ENCODE results near the gene DNAJC10.
A peak's percentile ranks its signal among the peaks of the same experiment; 100 is the strongest.
"Not testable (repeated sequence)": the region's sequence is repeated elsewhere in the genome, so short reads cannot be mapped to it uniquely, and the experiment has no call there.

DNAJC10 gene, protein sequence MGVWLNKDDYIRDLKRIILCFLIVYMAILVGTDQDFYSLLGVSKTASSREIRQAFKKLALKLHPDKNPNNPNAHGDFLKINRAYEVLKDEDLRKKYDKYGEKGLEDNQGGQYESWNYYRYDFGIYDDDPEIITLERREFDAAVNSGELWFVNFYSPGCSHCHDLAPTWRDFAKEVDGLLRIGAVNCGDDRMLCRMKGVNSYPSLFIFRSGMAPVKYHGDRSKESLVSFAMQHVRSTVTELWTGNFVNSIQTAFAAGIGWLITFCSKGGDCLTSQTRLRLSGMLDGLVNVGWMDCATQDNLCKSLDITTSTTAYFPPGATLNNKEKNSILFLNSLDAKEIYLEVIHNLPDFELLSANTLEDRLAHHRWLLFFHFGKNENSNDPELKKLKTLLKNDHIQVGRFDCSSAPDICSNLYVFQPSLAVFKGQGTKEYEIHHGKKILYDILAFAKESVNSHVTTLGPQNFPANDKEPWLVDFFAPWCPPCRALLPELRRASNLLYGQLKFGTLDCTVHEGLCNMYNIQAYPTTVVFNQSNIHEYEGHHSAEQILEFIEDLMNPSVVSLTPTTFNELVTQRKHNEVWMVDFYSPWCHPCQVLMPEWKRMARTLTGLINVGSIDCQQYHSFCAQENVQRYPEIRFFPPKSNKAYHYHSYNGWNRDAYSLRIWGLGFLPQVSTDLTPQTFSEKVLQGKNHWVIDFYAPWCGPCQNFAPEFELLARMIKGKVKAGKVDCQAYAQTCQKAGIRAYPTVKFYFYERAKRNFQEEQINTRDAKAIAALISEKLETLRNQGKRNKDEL

GRCh38 chr2:182715892-182716649 is at the start of gene DNAJC10:
Gene DNAJC10, plus strand, starts transcription at chr2:182716257. Its CDS starts 1,830 bp downstream, at chr2:182718087.
- peak; percentile 76 to 77 for DNase-seq (ENCODE audit: low read depth in 2 of 2)

GRCh38 chr2:182666674-182667314 is 49.3 kb upstream of the DNAJC10 start:
- DNase-seq (ENCODE audit: low read depth in 2 of 2), result no peak

DNA sequence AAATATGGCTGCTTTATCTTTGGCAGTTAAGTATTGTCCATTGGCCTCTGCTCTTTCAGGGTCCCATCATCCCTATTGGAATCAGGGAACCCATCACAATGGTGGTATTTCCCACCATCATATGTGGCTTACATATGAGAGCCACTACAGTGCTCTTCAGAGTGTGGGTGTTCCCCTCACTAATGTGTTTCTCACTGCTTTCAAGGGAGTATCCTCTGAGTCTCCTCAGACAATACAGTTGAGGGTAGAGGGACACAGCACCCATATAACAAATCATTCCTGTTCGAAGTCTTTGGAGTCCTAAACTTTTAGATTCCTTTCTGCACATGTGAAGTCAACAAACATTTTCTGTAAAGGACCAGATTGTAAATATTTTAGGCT is 48.8 kb upstream of the DNAJC10 start:
- DNase-seq (ENCODE audit: low read depth in 2 of 2), result no peak

DNA sequence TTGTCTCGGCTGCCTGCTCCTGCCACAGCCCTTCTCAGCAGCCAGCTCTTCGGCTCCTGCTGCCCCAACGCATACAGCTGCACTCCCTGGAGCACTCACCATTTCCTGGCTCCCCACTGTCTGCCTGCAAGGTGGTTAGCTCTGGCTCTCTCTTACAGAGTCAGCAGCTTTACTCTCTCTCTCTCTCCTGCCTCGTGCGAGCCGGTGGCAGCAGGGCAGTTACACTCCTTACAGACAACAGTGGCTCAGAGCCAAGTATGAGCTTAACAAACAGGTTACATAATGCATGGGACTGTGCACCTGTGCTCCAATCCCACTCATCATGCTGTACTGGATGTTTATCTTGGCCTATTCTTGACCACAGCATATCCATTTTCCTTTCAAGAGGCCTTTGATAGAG is 47.4 kb upstream of the DNAJC10 start:
- no peak for DNase-seq (ENCODE audit: low read depth in 2 of 2)

DNA sequence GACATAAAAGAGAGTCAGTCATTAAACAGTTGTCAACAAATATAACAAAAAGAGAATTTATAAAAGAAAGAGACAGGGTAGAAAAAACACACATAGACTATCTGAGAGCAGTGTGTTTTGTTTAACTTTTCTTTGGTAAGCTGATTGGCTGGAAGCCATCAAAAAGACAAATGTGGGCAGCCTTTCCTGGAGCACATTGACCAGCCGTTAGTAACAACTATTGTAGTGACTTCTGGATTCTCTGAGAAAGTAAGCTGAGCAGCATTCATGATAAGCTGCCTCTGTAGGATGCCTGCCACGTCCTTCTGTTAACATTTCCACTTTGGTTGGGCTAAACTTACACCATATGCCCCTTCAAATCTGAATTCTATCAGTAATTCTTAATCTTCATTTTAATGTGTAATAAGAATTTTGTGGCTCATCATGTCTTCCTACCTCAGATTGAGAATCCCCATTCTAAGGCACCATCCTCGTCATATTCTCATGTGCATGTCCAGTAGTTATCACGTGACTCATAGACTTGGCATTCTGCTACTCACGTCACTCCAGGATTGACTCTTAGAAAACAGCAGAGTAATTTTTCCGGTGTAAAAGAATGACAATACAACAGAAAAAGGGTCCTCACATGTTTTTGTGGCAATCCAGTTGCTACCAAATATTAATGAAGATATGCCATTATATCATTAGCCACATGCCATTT is 43.4 kb upstream of the DNAJC10 start:
- DNase-seq (ENCODE audit: low read depth in 2 of 2), result no peak

GRCh38 chr2:182680837-182681236 is 35.2 kb upstream of the DNAJC10 start:
- DNase-seq (ENCODE audit: low read depth in 2 of 2), result no peak

GRCh38 chr2:182682210-182682609 is 33.8 kb upstream of the DNAJC10 start:
- no peak for DNase-seq (ENCODE audit: low read depth in 2 of 2)

- DNase-seq (ENCODE audit: low read depth in 2 of 2), result no peak
These were observed 30.5 kb upstream of the DNAJC10 start for GRCh38 chr2:182685559-182685958.

- DNase-seq (ENCODE audit: low read depth in 2 of 2), result not testable (repeated sequence)
These were observed 29.3 kb upstream of the DNAJC10 start for GRCh38 chr2:182686763-182687162.

DNA sequence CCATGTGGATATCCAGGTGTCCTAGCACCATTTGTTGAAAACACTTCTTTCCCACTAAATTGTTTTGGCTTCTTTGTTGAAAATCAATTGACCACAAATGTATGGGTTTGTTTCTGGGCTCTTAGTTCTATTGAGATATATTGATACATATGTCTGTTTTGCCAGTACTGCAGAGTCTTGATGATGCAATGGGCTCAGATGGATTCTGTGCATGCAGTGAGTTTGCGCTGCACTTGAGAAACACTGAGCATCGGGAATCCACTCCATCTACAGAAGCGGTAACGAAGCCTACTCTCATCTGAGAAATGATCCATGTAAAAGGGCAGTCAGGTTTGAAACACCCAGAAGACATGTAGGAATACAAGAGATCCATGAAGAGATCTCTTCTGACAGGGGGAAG is 21.9 kb upstream of the DNAJC10 start:
- DNase-seq (ENCODE audit: low read depth in 2 of 2), result no peak

DNA sequence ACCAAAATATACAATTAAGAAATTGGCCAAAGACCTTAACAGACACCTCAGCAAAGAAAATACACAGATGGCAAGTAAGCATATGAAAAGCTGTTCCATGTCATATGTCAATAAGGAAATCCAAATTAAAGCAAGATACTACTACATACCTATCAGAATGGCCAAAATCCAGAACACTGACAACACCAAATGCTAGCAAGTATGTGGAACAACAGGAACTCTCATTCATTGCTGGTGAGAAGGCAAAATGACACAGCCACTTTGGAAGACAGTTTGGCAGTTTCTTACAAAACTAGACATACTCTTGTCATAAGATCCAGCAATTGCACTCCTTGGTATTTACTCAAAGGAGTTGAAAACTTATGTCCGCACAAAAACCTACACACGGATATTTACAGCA is 20.3 kb upstream of the DNAJC10 start:
- DNase-seq (ENCODE audit: low read depth in 2 of 2), result no peak

GRCh38 chr2:182698671-182699070 is 17.4 kb upstream of the DNAJC10 start:
- no peak for DNase-seq (ENCODE audit: low read depth in 2 of 2)

DNA sequence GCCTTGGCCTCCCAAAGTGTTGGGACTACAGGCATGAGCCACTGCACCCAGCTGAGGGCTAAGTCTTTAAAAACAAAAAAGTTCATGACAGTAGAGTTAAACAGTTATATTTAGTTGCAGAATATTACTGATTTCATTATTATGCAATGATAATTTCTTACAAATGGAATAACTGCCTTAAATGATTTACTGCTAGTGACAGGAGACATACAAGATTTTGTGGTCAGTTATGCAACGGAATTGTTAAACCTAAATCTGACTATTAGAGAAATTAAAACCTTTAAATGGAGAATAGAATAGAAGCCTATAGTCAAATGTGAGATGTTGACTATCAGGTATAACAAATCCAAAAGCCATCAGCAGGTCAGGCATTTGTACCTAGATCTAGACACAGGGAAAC is 10.3 kb upstream of the DNAJC10 start:
- no peak for DNase-seq (ENCODE audit: low read depth in 2 of 2)

GRCh38 chr2:182706751-182707150 is 9.3 kb upstream of the DNAJC10 start:
- DNase-seq (ENCODE audit: low read depth in 2 of 2), result no peak

DNA sequence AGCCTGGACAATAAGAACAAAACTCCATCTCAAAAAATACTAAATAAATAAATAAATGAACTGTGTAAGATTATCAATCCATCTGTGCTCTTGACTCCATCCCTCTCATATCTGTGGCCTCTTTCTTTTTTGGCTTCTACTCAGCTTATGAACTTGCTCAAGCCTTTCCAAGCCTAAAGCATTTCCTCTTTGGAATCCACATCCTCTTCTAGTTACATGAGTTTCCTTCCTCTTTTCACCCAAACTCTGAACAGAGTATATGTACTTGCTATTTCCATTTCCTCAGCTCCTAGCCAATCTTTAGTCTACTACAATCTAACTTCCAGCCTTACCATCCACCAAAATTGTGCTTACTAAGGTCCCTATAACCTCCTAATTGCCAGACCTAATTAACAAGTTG is 2.5 kb upstream of the DNAJC10 start:
- DNase-seq (ENCODE audit: low read depth in 2 of 2), result no peak

DNA sequence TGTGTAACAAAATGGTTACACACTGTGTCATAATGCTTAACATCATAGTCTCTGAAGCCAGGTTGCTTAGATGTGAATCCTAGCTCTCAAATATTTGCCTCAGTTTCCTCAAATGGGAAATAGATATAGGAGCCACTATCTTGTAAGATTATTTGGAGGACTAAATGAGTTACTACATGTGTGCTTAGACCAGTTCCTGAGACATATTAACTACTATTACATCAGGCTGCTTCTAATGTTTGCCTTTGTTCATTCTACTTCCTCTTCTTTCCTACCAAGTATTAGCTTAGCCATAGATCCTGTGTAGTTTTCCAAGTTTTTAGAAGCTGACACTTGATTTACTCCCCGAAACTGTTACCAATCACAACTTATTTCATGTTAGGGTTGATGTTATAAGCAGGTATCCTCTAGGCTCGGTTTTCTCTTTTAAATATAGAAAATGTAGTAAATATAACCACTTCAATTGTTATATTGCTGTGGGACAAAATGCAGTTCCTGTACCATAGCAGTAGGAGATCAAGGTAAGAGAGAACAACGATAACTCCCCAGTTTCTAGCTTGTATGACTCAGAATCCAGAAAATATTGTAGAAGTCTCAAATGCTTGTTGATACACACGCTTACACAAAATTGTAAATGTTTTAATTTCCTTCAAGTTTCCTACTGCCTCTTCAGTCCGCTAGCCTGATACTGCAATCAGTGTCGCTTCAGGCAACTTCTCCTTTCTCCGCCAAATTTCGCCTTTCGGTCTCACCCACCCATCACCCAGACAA is 751 bp upstream of the DNAJC10 start:
- no peak for DNase-seq (ENCODE audit: low read depth in 2 of 2)

- no peak for DNase-seq (ENCODE audit: low read depth in 2 of 2)
These were observed 558 bp downstream of the DNAJC10 start for GRCh38 chr2:182716650-182716979.

GRCh38 chr2:182717416-182717815 is 1.4 kb downstream of the DNAJC10 start:
- DNase-seq (ENCODE audit: low read depth in 2 of 2), result no peak

DNA sequence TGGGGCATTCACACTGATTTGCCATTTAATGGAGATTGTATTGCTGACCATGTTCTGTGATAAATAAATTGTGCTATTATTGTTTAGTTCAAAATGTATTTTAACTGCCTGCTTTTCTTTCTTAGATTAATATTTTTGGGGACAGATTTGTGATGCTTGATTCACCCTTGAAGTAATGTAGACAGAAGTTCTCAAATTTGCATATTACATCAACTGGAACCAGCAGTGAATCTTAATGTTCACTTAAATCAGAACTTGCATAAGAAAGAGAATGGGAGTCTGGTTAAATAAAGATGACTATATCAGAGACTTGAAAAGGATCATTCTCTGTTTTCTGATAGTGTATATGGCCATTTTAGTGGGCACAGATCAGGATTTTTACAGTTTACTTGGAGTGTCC is 1.8 kb downstream of the DNAJC10 start:
- no peak for DNase-seq (ENCODE audit: low read depth in 2 of 2)

DNA sequence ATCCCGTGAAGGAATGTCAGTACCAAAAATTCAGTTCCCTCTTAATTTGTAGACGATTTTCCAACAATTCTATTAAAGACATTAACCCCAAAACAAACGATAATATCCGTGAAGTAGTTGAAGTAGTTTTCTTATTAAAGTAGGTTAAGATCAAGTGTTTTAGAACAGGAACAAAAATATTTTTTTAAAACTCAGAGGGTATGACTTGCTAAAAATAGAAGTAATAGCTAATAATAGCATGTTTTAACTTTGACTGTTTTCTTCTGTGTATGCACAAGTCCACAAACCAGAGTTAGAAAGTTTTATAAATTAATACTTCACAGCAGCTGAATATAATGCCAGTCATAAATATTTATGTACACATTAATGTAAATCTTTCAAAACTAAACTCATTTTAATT is 2.4 kb downstream of the DNAJC10 start:
- DNase-seq (ENCODE audit: low read depth in 2 of 2), result no peak

DNA sequence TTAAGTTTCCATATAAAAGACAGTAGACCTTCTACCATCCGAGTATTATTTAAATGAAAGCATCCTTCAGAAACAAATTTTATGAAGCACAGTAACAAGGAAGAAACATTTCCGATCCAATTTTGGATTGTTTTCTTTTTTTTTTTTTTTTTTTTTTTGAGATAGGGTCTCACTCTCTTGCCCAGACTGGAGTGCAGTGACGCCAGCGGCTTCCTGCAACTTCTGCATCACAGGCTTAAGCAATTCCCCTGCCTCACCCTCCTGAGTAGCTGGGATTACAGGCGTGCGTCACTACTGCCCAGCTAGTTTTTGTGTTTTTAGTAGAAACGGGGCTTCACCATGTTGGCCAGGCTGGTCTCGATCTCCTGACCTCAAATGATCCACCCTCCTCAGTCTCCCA is 3.1 kb downstream of the DNAJC10 start:
- not testable (repeated sequence) for DNase-seq (ENCODE audit: low read depth in 2 of 2)
